Stimulated activated naive CD4-positive, alpha-beta T cell (primary cell): ENCODE measurements around the gene EBF3.

ENCODE experiments used
- DNase-seq, 6 experiments: peaks; one replicate each; lab custom pipeline; 2025; lab: John Stamatoyannopoulos, UW

EBF3 gene

GRCh38 chr10:129836253-129836652, 127.8 kb downstream of the EBF3 start:
- DNase-seq = no peak

GRCh38 chr10:129833994-129834739, 129.9 kb downstream of the EBF3 start:
- DNase-seq = no peak

GRCh38 chr10:129833468-129833950, 130.6 kb downstream of the EBF3 start:
- no peak for DNase-seq

- no peak for DNase-seq
These were observed 131.3 kb downstream of the EBF3 start for GRCh38 chr10:129832573-129833467.

GRCh38 chr10:129831150-129831549, 132.9 kb downstream of the EBF3 start:
- no peak for DNase-seq

GRCh38 chr10:129825826-129826225, 138.2 kb downstream of the EBF3 start:
- no peak for DNase-seq

- no peak for DNase-seq
These were observed 138.9 kb downstream of the EBF3 start for GRCh38 chr10:129825221-129825620.

- no peak for DNase-seq
These were observed 143.6 kb downstream of the EBF3 start for GRCh38 chr10:129820451-129820850.

GRCh38 chr10:129816656-129817045, 147.4 kb downstream of the EBF3 start:
- no peak for DNase-seq

GRCh38 chr10:129815898-129816655, 148.0 kb downstream of the EBF3 start:
- no peak for DNase-seq

GRCh38 chr10:129814681-129815646, 149.1 kb downstream of the EBF3 start:
- DNase-seq = no peak

- no peak for DNase-seq
These were observed 151.7 kb downstream of the EBF3 start for GRCh38 chr10:129812398-129812797.

GRCh38 chr10:129811208-129811607, 152.9 kb downstream of the EBF3 start:
- DNase-seq = no peak

- no peak for DNase-seq
These were observed 154.2 kb downstream of the EBF3 start for GRCh38 chr10:129809841-129810240.

GRCh38 chr10:129809431-129809830, 154.6 kb downstream of the EBF3 start:
- no peak for DNase-seq

- no peak for DNase-seq
These were observed 155.7 kb downstream of the EBF3 start for GRCh38 chr10:129808092-129808983.

- DNase-seq = no peak
These were observed 156.9 kb downstream of the EBF3 start for GRCh38 chr10:129807211-129807610.

GRCh38 chr10:129800796-129801340, 163.2 kb downstream of the EBF3 start:
- DNase-seq = no peak

GRCh38 chr10:129799942-129800341, 164.1 kb downstream of the EBF3 start:
- DNase-seq = no peak
